ENCODE measurements around the gene KIAA2012.

- TF ChIP-seq POLR2AphosphoS5 (IDR thresholded peaks at IDR 0.05; ENCODE audit: low read depth, low read length) (no peak), POLR2A (IDR thresholded peaks at IDR 0.05; ENCODE audit: low read depth, low read length) (no peak), TAF1 (IDR thresholded peaks at IDR 0.05; ENCODE audit: low read depth, low read length) (no peak), PAX5 (IDR thresholded peaks at IDR 0.05; ENCODE audit: insufficient read depth, low read length, severe bottlenecking) (no peak), POU2F2 (IDR thresholded peaks at IDR 0.05; ENCODE audit: low read depth, low read length) (no peak)
Measured at GRCh38 chr2:202149936-202150335, 76.9 kb downstream of the KIAA2012 start.

All from GM12891 (cell line).